Panc1 (cell line): ENCODE results near the gene POLR2F. TPM values are rescaled to one million over a fixed set of nuclear protein-coding genes. Genes with fewer than 3 reads are reported as not detected.

Experiments used
- ATAC-seq: fragments of 200-7000 bp; cut with Tn5 transposase; 2 replicates; pipeline ENCODE4 v1.9.1; 2020; ENCODE audit warnings: mild to moderate bottlenecking, moderate library complexity
- Bru-seq: library from RNA; stranded (reverse); fragments of 400-500 nt; gene quantifications from one replicate; lab custom pipeline; 2021; lab: Mats Ljungman, UMichigan
- BruChase-seq, 2 experiments: library from RNA; stranded (reverse); fragments of 400-500 nt; gene quantifications; one replicate each; lab custom pipeline; 2021; lab: Mats Ljungman, UMichigan
- BruUV-seq: library from RNA; stranded (reverse); fragments of 400-500 nt; replicated peaks from 2 replicates; lab custom pipeline; 2021; lab: Mats Ljungman, UMichigan
- CTCF ChIA-PET: fragments of 300-600 bp; sonication (Branson Sonifier 250); formaldehyde crosslinking; loops from one replicate; lab custom pipeline; 2022; ENCODE audit warnings: antibody characterized with exemption; lab: Charles Lee
- POLR2A ChIA-PET: fragments of 300-600 bp; sonication (Branson Sonifier 250); formaldehyde crosslinking; loops from one replicate; lab custom pipeline; 2022; ENCODE audit warnings: antibody characterized with exemption; lab: Charles Lee
- DNase-seq: peaks from one replicate; pipeline ENCODE4 v3.0.0-alpha.2; 2010; ENCODE audit warnings: low read depth, low spot score
- H3K27ac ChIP-seq: 2 replicates; pipeline ENCODE4 v1.5.1; 2011; ENCODE audit warnings: mild to moderate bottlenecking, low read length, inconsistent platforms
- H3K27me3 ChIP-seq: fragments of 200-500 bp; sonication (Bioruptor generic); 2 replicates; pipeline ENCODE4 v1.6.0; 2014; ENCODE audit warnings: low read length, inconsistent platforms; ENCODE audit not compliant: control insufficient read depth, insufficient read depth
- H3K36me3 ChIP-seq: fragments of 200-500 bp; sonication (Bioruptor generic); 2 replicates; pipeline ENCODE4 v1.5.1; 2014; ENCODE audit warnings: inconsistent platforms, mild to moderate bottlenecking, low read length, moderate library complexity; ENCODE audit not compliant: control insufficient read depth, insufficient read depth
- H3K4me1 ChIP-seq: 2 replicates; pipeline ENCODE4 v1.5.1; 2011; ENCODE audit warnings: inconsistent platforms, mild to moderate bottlenecking, low read length, moderate library complexity; ENCODE audit not compliant: control insufficient read depth, insufficient read depth
- H3K4me3 ChIP-seq, 2 experiments: 2 replicates each; pipeline ENCODE4 v1.5.1; 2011 to 2012; ENCODE audit warnings: low read depth in 2 of 2, low read length in 2 of 2, mild to moderate bottlenecking in 2 of 2, inconsistent platforms in 1 of 2, moderate library complexity in 1 of 2
- H3K9me3 ChIP-seq: fragments of 200-500 bp; sonication (Bioruptor generic); 2 replicates; pipeline ENCODE4 v1.5.1; 2014; ENCODE audit warnings: low read depth, mild to moderate bottlenecking, inconsistent platforms, low read length, moderate library complexity; ENCODE audit not compliant: control insufficient read depth, insufficient read depth
- CTCF ChIP-seq: fragments of 450-650 bp; IDR thresholded peaks from 2 replicates; pipeline ENCODE4 v1.5.1; 2017; ENCODE audit warnings: mild to moderate bottlenecking
- POLR2AphosphoS5 ChIP-seq: IDR thresholded peaks from 2 replicates; pipeline ENCODE4 v1.6.1; 2012; ENCODE audit warnings: mild to moderate bottlenecking, low read depth, low read length, moderate library complexity
- REST ChIP-seq, 2 experiments: IDR thresholded peaks; 2 replicates each; pipeline ENCODE4 v1.6.1; 2011 to 2012; ENCODE audit warnings: low read depth in 2 of 2, control low read depth in 1 of 2, low read length in 1 of 2, mild to moderate bottlenecking in 1 of 2, moderate library complexity in 1 of 2; ENCODE audit not compliant: insufficient read depth in 1 of 2
- SIN3A ChIP-seq: IDR thresholded peaks from 2 replicates; pipeline ENCODE4 v1.6.1; 2012; ENCODE audit warnings: low read depth, mild to moderate bottlenecking, low read length, moderate library complexity, borderline replicate concordance; ENCODE audit not compliant: insufficient read depth
- TCF7L2 ChIP-seq: IDR thresholded peaks from 2 replicates; pipeline ENCODE4 v1.6.1; 2011; ENCODE audit warnings: mild to moderate bottlenecking, low read depth, low read length, inconsistent platforms
- in situ Hi-C: cut with HindIII; loops from 2 replicates; pipeline ENCODE4 v1.10.0; 2016; ENCODE audit warnings: low sequenced_read_pairs, low pct_unique_long_range_greater_than_20kb
- intact Hi-C: fragments of 100-400 bp; cut with micrococcal nuclease; formaldehyde crosslinking; loops from one replicate; pipeline ENCODE4 v1.10.0; 2022; ENCODE audit not compliant: unreplicated experiment
- long read RNA-seq: library from polyadenylated mRNA; unstranded; transcript quantifications from one replicate; pipeline ENCODE4 v2.0.0, GENCODE V29; 2021; ENCODE audit not compliant: unreplicated experiment
- polyA plus RNA-seq: library from polyadenylated mRNA; unstranded; fragments of >200 nt; gene quantifications from one replicate; pipeline ENCODE4 v1.2.1, GENCODE V29; 2012; ENCODE audit warnings: missing spikeins; ENCODE audit not compliant: insufficient read length
- total RNA-seq: library from RNA; stranded (reverse); gene quantifications from one replicate; pipeline ENCODE4 v1.2.1, GENCODE V29; 2021; ENCODE audit not compliant: unreplicated experiment

Gene POLR2F
- 89.7 TPM for total RNA-seq
- 141 TPM for polyA plus RNA-seq
- percentile 40 among the genes with signal in this experiment for Bru-seq, nascent RNA
- percentile 41 among the genes with signal in this experiment for BruChase-seq, experiment 1, labeled RNA remaining after a 2-hour chase
- BruChase-seq, experiment 2, labeled RNA remaining after a 6-hour chase: percentile 45 among the genes with signal in this experiment
- long read RNA-seq, transcript POLR2F-205 (5 exons, 2,106 nt): major isoform, 36 of 69 reads
- long read RNA-seq, partial matches to known transcripts: 10 of 69 reads
- long read RNA-seq, other reads (novel, unspliced or antisense): 22 of 69 reads

- peak; percentile 85 for TF ChIP-seq POLR2AphosphoS5
- no peak for TF ChIP-seq CTCF
- TF ChIP-seq TCF7L2: no peak
- TF ChIP-seq SIN3A: peak; percentile 82
- no peak for TF ChIP-seq REST (IDR thresholded peaks at IDR 0.05; ENCODE audit: insufficient read depth in 1 of 2, low read depth in 2 of 2, low read length in 1 of 2)
- ATAC-seq: peak; percentile 96
- H3K27ac ChIP-seq: peak within 1 kb of the TSS; percentile 83
- ChIA-PET CTCF (interaction anchor here (0.6 kb wide), 2 partner anchors 35 to 132 kb away, joined by 3 to 5 read pairs; no protein-coding TSS in a partner anchor), POLR2A (no interaction called here)
- no peaks in the 10 kb centered on the region; the same call in none of the 2 replicates for H3K36me3 ChIP-seq
- TSS peak; percentile 86 for BruUV-seq
- H3K9me3 ChIP-seq: no peaks in the 10 kb centered on the region
- peaks cover 6% of the 10 kb centered on the region; the same call in 1 of the 2 replicates for H3K4me1 ChIP-seq
- intact Hi-C loops (no loop called here), in situ Hi-C loops (no loop called here)
- H3K27me3 ChIP-seq: no peaks in the 10 kb centered on the region
- H3K4me3 ChIP-seq: peak within 1 kb of the TSS; percentile 83 to 93
- peak; percentile 68 for DNase-seq
These were observed at the start of gene POLR2F, which contains the start of gene C22orf23 for GRCh38 chr22:37953437-37954179. Gene POLR2F (plus strand): TSS chr22:37953699. CDS start chr22:37953788, 89 bp downstream. Gene C22orf23 (minus strand): TSS chr22:37953601. CDS start chr22:37953149, 452 bp downstream.

GRCh38 chr22:37904572-37905533, 48.6 kb upstream of the POLR2F start:
- in situ Hi-C loops (no loop called here), intact Hi-C loops (no loop called here)
- ChIA-PET CTCF (interaction anchor here (0.9 kb wide), 1 partner anchor 13 kb away, joined by 4 read pairs; no protein-coding TSS in a partner anchor), POLR2A (interaction anchor here (0.6 kb wide), 2 partner anchors 57 to 92 kb away, joined by 3 read pairs; no protein-coding TSS in a partner anchor)
- TF ChIP-seq CTCF (no peak), POLR2AphosphoS5 (no peak), TCF7L2 (no peak), SIN3A (no peak), REST (IDR thresholded peaks at IDR 0.05; ENCODE audit: insufficient read depth in 1 of 2, low read depth in 2 of 2, low read length in 1 of 2) (no peak)
- H3K4me3 ChIP-seq: peak overlapping the region; percentile 53 to 63
- peak; percentile 62 for ATAC-seq
- H3K4me1 ChIP-seq: peaks cover 12% of the 10 kb centered on the region
- no TSS peak for BruUV-seq
- no peaks in the 10 kb centered on the region for H3K9me3 ChIP-seq
- no peaks in the 10 kb centered on the region for H3K36me3 ChIP-seq
- DNase-seq: peak; percentile 69
- H3K27me3 ChIP-seq: no peaks in the 10 kb centered on the region
- peak overlapping the region; percentile 71 for H3K27ac ChIP-seq
